IPS DF 4.7 (cell line): Measurements from ENCODE around the gene FBXO2.

Experiments
- DNase-seq: peaks from one replicate; pipeline ENCODE4 v3.0.0-alpha.2; 2013; ENCODE audit warnings: low spot score; ENCODE audit errors: extremely low read depth

Gene FBXO2

GRCh38 chr1:11682799-11683198 is 28.6 kb upstream of the FBXO2 start:
- DNase-seq = no peak

DNA sequence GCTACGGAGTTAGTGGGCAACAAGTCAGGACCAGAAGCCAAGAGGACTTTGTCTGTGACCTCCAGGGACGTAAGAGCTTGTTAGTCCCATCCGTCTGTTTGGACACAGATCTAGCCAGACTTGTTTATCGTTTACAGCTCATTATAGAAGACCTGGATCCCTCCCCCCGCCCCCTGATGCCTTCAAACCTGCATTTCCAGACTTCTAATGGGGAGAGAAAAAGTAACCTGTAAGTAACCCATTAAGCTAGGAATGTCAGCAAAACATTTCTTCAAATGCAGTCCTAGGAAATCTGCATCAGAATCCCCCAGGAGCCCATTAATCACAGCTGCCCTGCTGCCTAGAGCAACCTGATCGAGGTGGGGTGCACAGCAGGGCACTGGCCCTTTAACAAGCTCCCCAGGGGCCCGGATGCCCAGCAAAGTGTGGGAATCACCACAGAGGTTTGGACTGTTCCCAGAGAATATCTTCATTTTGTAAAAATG is 28.1 kb upstream of the FBXO2 start:
- DNase-seq = peak; percentile 94

- no peak for DNase-seq
Observed at GRCh38 chr1:11681071-11681771, 27.0 kb upstream of the FBXO2 start, which contains the start of gene MAD2L2. Gene MAD2L2 (minus strand): TSS chr1:11681148. CDS start chr1:11680601, 547 bp downstream.

GRCh38 chr1:11680270-11681070 is 26.2 kb upstream of the FBXO2 start:
- DNase-seq = no peak

- DNase-seq = no peak
Observed at GRCh38 chr1:11678442-11678841, 24.2 kb upstream of the FBXO2 start.

- no peak for DNase-seq
Observed at GRCh38 chr1:11676386-11677103, 22.3 kb upstream of the FBXO2 start.

GRCh38 chr1:11675325-11675724 is 21.1 kb upstream of the FBXO2 start:
- no peak for DNase-seq

GRCh38 chr1:11674488-11674887 is 20.3 kb upstream of the FBXO2 start:
- DNase-seq = no peak

DNA sequence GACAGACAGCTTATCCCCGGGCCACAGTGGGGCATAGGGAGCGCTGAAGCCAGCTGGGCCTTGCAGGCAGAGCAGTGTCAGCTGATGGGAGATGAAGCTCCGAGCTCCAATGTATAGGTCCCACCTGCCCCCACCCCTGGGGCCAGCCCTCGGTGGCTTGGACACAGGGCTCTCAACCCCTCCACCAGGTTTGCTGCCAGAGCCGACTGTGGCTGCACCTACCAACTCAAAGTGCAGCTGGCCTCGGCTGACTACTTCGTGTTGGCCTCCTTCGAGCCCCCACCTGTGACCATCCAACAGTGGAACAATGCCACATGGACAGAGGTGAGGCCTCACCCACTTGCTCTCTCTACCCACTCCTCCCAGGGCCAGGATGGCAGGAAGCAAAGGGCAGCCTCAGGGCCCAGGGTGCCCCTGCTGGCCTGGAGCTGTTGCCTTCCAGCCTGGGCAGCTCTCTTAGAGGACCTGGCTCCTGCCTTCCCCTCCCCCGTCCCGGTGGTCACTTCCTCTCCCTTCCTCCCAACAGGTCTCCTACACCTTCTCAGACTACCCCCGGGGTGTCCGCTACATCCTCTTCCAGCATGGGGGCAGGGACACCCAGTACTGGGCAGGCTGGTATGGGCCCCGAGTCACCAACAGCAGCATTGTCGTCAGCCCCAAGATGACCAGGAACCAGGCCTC is 19.0 kb upstream of the FBXO2 start:
- no peak for DNase-seq

DNA sequence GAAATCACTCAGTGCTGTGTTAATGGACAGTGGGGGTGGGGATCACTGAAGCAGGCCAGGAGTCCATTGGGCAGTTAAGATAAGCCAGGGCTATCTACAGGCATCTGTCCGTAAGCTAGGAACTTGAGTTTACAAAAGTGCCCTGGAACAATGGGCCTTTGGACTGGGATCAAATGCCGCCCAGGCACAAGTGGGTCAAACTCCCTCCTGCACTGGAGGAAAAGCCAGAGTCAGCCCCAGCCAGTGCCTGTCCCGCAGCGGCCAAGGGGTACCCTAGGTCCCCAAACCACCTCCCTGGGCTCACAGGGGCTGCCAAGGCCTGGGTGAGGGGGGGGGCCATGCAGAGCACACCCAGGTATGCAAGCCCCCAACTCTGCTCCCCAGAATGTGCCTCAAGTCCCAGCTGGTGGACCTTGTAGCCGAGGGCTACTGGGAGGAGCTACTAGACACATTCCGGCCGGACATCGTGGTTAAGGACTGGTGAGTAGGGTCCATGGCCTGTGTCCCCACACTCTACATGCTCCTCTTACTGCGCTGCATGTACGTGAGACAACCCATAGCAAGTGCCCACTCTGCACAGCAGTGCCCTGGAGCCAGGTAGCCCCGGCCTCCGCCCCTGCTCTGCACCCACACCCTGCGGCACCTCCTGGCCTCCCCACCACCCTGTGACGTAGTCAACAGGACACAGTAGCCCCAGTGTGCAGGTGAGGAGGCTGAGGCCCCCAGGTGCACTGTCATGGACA is 17.5 kb upstream of the FBXO2 start:
- DNase-seq = no peak

- DNase-seq = no peak
Observed at GRCh38 chr1:11671205-11671543, 16.9 kb upstream of the FBXO2 start.

- no peak for DNase-seq
Observed at GRCh38 chr1:11670747-11671146, 16.5 kb upstream of the FBXO2 start.

DNA sequence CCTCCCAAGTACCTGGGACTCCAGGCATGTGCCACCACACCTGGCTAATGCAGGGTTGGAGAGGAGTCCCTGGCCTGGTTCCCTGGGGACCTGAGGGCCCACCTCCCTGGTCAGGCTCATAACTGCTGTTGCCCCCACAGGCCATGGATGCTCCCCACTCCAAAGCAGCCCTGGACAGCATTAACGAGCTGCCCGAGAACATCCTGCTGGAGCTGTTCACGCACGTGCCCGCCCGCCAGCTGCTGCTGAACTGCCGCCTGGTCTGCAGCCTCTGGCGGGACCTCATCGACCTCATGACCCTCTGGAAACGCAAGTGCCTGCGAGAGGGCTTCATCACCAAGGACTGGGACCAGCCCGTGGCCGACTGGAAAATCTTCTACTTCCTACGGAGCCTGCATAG is 14.3 kb upstream of the FBXO2 start:
- no peak for DNase-seq

- no peak for DNase-seq
Observed at GRCh38 chr1:11664336-11665065, 10.3 kb upstream of the FBXO2 start.

- no peak for DNase-seq
Observed at GRCh38 chr1:11661103-11661502, 6.9 kb upstream of the FBXO2 start.

- DNase-seq = no peak
Observed at GRCh38 chr1:11659748-11660147, 5.5 kb upstream of the FBXO2 start.

GRCh38 chr1:11658542-11658941 is 4.3 kb upstream of the FBXO2 start:
- DNase-seq = no peak

GRCh38 chr1:11657654-11658053 is 3.4 kb upstream of the FBXO2 start:
- DNase-seq = no peak

DNA sequence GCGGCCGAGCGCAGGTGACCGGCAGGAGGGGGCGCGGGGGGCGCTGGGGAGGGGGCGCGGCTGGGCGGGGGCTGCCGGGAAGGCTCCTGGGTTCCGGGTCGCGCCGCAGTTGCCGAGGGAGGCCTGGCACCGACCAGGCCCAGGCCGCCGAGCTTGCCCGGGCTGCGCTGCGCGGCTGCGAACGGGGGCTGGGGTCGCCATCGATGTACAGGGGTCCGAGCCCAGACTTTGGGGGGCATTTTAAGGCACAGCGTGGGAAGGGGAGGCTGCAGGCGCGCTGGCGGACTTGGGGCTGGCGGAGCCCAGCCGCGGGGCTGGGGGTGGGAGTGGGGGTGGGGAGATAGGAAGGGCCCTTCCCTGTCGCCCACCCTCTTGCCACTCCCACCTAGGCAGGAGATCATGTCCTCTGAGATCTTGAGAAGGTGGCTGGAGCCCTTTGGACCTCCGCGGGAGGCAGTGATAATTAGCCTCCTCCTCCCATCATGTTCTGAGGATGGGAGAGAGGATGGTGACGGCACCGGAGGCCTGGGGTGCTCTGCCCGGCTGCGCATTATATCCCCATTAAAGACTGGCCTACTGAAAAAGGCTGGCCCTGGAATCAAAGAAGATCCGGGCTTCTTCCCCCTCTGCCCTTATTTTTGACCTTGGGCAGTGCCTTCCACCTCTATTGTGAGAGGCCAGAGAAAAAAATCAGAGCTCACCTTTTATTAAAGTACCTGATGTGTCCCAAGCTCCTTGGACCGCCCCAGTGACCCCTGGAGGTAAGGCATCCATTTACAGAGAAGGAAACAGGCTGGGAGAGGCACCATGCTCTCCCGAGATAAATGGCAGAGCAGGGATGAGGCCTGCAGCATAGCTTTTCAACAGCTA is 945 bp upstream of the FBXO2 start:
- DNase-seq = no peak
